H1 (cell line): Measurements from ENCODE around the gene UNK.

Experiments used
- EP300 ChIP-seq, 2 experiments: IDR thresholded peaks; 1 replicate in 1 of 2; 2 replicates in 1 of 2; pipeline ENCODE4 v1.6.1; 2011 to 2012; ENCODE audit warnings: low read depth in 2 of 2, low read length in 2 of 2, mild to moderate bottlenecking in 2 of 2, borderline replicate concordance in 1 of 2, inconsistent platforms in 1 of 2, moderate library complexity in 1 of 2
- TF ChIP-seq, protein P1 (sequence below), 3 experiments: IDR thresholded peaks; 1 replicate in 2 of 3; 2 replicates in 1 of 3; pipeline versions ENCODE4 v1.5.1 to v1.6.1; 2011; ENCODE audit warnings: low read length in 3 of 3, mild to moderate bottlenecking in 3 of 3, inconsistent platforms in 2 of 3, low read depth in 1 of 3, moderate library complexity in 1 of 3; ENCODE audit not compliant: insufficient read depth in 1 of 3; ENCODE audit errors: control extremely low read depth in 1 of 3

DNA sequence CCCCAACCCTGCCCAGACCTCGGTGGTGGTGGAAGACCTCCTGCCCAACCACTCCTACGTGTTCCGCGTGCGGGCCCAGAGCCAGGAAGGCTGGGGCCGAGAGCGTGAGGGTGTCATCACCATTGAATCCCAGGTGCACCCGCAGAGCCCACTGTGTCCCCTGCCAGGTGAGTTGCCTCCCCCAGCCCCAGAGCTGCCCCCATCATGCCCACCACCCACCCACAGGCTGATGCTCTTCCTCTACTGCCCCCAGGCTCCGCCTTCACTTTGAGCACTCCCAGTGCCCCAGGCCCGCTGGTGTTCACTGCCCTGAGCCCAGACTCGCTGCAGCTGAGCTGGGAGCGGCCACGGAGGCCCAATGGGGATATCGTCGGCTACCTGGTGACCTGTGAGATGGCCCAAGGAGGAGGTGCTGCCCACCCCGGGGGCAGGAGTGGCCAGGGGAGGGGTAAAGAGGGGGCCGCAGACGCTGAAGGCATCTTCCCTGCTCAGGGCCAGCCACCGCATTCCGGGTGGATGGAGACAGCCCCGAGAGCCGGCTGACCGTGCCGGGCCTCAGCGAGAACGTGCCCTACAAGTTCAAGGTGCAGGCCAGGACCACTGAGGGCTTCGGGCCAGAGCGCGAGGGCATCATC lies 28.0 kb upstream of the UNK start:
- TF ChIP-seq, protein P1, sequence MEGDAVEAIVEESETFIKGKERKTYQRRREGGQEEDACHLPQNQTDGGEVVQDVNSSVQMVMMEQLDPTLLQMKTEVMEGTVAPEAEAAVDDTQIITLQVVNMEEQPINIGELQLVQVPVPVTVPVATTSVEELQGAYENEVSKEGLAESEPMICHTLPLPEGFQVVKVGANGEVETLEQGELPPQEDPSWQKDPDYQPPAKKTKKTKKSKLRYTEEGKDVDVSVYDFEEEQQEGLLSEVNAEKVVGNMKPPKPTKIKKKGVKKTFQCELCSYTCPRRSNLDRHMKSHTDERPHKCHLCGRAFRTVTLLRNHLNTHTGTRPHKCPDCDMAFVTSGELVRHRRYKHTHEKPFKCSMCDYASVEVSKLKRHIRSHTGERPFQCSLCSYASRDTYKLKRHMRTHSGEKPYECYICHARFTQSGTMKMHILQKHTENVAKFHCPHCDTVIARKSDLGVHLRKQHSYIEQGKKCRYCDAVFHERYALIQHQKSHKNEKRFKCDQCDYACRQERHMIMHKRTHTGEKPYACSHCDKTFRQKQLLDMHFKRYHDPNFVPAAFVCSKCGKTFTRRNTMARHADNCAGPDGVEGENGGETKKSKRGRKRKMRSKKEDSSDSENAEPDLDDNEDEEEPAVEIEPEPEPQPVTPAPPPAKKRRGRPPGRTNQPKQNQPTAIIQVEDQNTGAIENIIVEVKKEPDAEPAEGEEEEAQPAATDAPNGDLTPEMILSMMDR (IDR thresholded peaks at IDR 0.05; ENCODE audit: control extremely low read depth in 1 of 3, insufficient read depth in 1 of 3, low read depth in 1 of 3, low read length in 3 of 3): no peak
- TF ChIP-seq EP300 (IDR thresholded peaks at IDR 0.05; ENCODE audit: borderline replicate concordance in 1 of 2, low read depth in 2 of 2, low read length in 2 of 2): no peak
